ENCODE results near the gene FAM107B.

The FAM107B gene

DNA sequence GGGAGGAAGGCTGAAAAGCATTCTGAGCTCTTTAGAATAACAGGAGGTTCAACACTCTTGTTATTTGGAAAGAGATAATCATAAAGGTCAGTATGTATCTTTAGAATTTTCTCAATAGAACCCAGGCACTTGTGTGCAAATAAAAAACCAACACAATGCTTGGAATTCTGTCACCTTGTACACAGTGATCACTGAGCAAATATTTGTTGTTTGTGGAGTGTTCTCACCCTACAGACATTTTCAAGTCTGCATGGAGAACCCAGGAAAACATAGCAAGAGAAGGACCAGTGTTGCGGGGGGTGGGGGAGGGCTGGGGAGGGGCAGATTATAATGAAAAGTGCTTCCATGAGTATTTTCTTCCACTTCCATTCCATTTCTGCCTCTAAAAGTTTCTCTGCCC lies 87.4 kb downstream of the FAM107B start:
- DNase-seq: no peak
- Histone ChIP-seq H3K27ac (no peak overlapping the region), H3K36me3 (no peaks in the 10 kb centered on the region), H3K4me3 (ENCODE audit: low read depth, low read length) (no peak overlapping the region), H3K9me3 (ENCODE audit: severe bottlenecking) (no peaks in the 10 kb centered on the region), H3K27me3 (ENCODE audit: insufficient read depth, low read depth, severe bottlenecking) (no peaks in the 10 kb centered on the region)
- TF ChIP-seq, protein P1, sequence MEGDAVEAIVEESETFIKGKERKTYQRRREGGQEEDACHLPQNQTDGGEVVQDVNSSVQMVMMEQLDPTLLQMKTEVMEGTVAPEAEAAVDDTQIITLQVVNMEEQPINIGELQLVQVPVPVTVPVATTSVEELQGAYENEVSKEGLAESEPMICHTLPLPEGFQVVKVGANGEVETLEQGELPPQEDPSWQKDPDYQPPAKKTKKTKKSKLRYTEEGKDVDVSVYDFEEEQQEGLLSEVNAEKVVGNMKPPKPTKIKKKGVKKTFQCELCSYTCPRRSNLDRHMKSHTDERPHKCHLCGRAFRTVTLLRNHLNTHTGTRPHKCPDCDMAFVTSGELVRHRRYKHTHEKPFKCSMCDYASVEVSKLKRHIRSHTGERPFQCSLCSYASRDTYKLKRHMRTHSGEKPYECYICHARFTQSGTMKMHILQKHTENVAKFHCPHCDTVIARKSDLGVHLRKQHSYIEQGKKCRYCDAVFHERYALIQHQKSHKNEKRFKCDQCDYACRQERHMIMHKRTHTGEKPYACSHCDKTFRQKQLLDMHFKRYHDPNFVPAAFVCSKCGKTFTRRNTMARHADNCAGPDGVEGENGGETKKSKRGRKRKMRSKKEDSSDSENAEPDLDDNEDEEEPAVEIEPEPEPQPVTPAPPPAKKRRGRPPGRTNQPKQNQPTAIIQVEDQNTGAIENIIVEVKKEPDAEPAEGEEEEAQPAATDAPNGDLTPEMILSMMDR (IDR thresholded peaks at IDR 0.05; ENCODE audit: low read depth, low read length): no peak

DNA sequence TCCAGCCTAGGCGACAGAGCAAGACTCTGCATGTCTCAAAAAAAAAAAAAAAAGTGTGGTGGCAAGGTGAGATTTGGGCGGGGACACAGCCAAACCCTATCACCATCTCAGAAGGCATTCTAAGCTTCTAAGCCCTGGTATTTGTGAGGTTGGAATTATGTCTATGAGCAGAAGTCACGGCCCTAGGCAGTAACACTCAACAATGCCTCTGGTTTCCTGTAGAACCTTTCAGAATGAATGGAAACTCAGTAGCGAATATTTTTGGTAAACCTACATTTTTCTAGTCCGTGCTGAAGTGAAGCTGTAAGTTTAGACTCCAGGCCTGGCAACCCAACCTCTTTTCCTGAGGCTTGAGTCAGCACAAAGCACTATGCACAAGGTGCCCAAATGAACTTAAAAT lies 88.3 kb downstream of the FAM107B start:
- DNase-seq: no peak
- TF ChIP-seq, protein P1 (IDR thresholded peaks at IDR 0.05; ENCODE audit: low read depth, low read length): no peak
- no peak overlapping the region for H3K4me3 ChIP-seq (ENCODE audit: low read depth, low read length)

GRCh38 chr10:14684354-14684753 lies 90.3 kb downstream of the FAM107B start:
- TF ChIP-seq, protein P1 (IDR thresholded peaks at IDR 0.05; ENCODE audit: low read depth, low read length): no peak

More for the DNA sequence above, 88.3 kb downstream of the FAM107B start:
- Histone ChIP-seq H3K36me3 (no peaks in the 10 kb centered on the region), H3K27me3 (ENCODE audit: insufficient read depth, low read depth, severe bottlenecking) (no peaks in the 10 kb centered on the region), H3K27ac (no peak overlapping the region), H3K9me3 (ENCODE audit: severe bottlenecking) (no peaks in the 10 kb centered on the region)

GRCh38 chr10:14683256-14683655 lies 91.4 kb downstream of the FAM107B start:
- DNase-seq: no peak
- Histone ChIP-seq H3K4me3 (ENCODE audit: low read depth, low read length) (no peak overlapping the region), H3K36me3 (no peaks in the 10 kb centered on the region), H3K27ac (no peak overlapping the region), H3K9me3 (ENCODE audit: severe bottlenecking) (no peaks in the 10 kb centered on the region), H3K27me3 (ENCODE audit: insufficient read depth, low read depth, severe bottlenecking) (no peaks in the 10 kb centered on the region)
- TF ChIP-seq, protein P1 (IDR thresholded peaks at IDR 0.05; ENCODE audit: low read depth, low read length): no peak

More at GRCh38 chr10:14684354-14684753, 90.3 kb downstream of the FAM107B start:
- Histone ChIP-seq H3K27me3 (ENCODE audit: insufficient read depth, low read depth, severe bottlenecking) (no peaks in the 10 kb centered on the region), H3K4me3 (ENCODE audit: low read depth, low read length) (no peak overlapping the region), H3K36me3 (no peaks in the 10 kb centered on the region), H3K27ac (no peak overlapping the region), H3K9me3 (ENCODE audit: severe bottlenecking) (no peaks in the 10 kb centered on the region)
- no peak for DNase-seq

DNA sequence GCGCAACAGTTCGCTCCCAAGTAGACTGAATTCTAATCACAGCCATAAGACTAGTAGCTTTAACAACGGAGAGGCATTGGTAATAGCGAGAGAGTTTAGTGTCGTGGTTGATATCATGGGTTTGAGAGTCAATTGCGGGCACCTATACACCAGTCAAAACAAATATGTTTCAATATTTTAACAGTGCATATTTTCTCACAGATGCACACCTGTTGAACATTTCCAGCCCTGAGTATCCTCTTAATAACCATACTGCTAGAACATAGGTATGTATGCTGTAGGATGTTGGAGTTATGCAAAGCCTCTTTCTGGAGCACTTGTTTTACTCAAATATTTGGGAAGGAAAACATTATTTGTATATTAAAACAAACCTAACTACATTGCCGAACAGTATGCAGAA lies 92.9 kb downstream of the FAM107B start:
- TF ChIP-seq, protein P1 (IDR thresholded peaks at IDR 0.05; ENCODE audit: low read depth, low read length): no peak
- H3K36me3 ChIP-seq: no peaks in the 10 kb centered on the region
- H3K27ac ChIP-seq: no peak overlapping the region
- DNase-seq: no peak
- H3K4me3 ChIP-seq (ENCODE audit: low read depth, low read length): no peak overlapping the region
- no peaks in the 10 kb centered on the region for H3K27me3 ChIP-seq (ENCODE audit: insufficient read depth, low read depth, severe bottlenecking)
- no peaks in the 10 kb centered on the region for H3K9me3 ChIP-seq (ENCODE audit: severe bottlenecking)

DNA sequence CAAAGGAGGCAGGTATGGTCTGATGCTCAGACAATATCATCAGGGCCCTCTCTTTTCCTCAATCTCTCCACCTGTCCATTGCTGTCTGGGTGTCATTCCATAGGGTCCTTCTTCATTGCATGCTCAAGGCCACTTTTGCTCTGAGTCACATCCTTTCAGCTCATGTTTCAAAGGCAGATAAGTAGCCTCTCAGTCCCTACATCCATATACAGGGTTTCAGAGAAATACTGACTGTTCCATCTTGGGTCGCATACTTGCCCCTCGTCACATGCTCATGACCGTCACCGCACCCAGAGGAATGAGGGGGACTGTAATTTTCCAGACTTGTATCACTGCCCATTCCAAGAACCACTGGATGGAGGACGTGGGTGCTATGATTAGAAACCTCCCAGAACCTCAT lies 93.4 kb downstream of the FAM107B start:
- H3K27me3 ChIP-seq (ENCODE audit: insufficient read depth, low read depth, severe bottlenecking): no peaks in the 10 kb centered on the region
- TF ChIP-seq, protein P1 (IDR thresholded peaks at IDR 0.05; ENCODE audit: low read depth, low read length): no peak
- no peaks in the 10 kb centered on the region for H3K36me3 ChIP-seq
- no peaks in the 10 kb centered on the region for H3K9me3 ChIP-seq (ENCODE audit: severe bottlenecking)
- H3K27ac ChIP-seq: no peak overlapping the region
- no peak for DNase-seq
- no peak overlapping the region for H3K4me3 ChIP-seq (ENCODE audit: low read depth, low read length)
